Right hindlimb (tissue), 1 donor: ENCODE data around the gene MRTFA.
A peak's percentile ranks its signal among the peaks of the same experiment; 100 is the strongest.
"Not testable (repeated sequence)": the region's sequence is repeated elsewhere in the genome, so short reads cannot be mapped to it uniquely, and the experiment has no call there.

Experiments
- DNase-seq: peaks from one replicate; pipeline ENCODE4 v3.0.0-alpha.2; 2018

Gene MRTFA

GRCh38 chr22:40406063-40406890, 230.2 kb downstream of the MRTFA start:
- no peak for DNase-seq

- DNase-seq: no peak
These were observed 231.1 kb downstream of the MRTFA start for GRCh38 chr22:40405178-40406062.

- DNase-seq: no peak
These were observed 232.0 kb downstream of the MRTFA start for GRCh38 chr22:40404251-40405177.

- no peak for DNase-seq
These were observed 232.9 kb downstream of the MRTFA start for GRCh38 chr22:40403651-40404050.

GRCh38 chr22:40403141-40403540, 233.4 kb downstream of the MRTFA start:
- no peak for DNase-seq

GRCh38 chr22:40401981-40402406, 234.5 kb downstream of the MRTFA start:
- no peak for DNase-seq

GRCh38 chr22:40401532-40401931, 235.0 kb downstream of the MRTFA start:
- no peak for DNase-seq

GRCh38 chr22:40400159-40400558, 236.4 kb downstream of the MRTFA start:
- no peak for DNase-seq

GRCh38 chr22:40399621-40400020, 236.9 kb downstream of the MRTFA start:
- DNase-seq: no peak

- DNase-seq: peak; percentile 43
These were observed 239.1 kb downstream of the MRTFA start for GRCh38 chr22:40397396-40397795.

GRCh38 chr22:40396882-40397281, 239.6 kb downstream of the MRTFA start:
- DNase-seq: peak; percentile 64

GRCh38 chr22:40395607-40396006, 240.9 kb downstream of the MRTFA start:
- no peak for DNase-seq

- no peak for DNase-seq
These were observed 241.9 kb downstream of the MRTFA start for GRCh38 chr22:40394607-40395006.

- DNase-seq: no peak
These were observed 243.9 kb downstream of the MRTFA start for GRCh38 chr22:40392618-40393017.

GRCh38 chr22:40391417-40391816, 245.1 kb downstream of the MRTFA start:
- DNase-seq: no peak

GRCh38 chr22:40388231-40388630, 248.3 kb downstream of the MRTFA start:
- no peak for DNase-seq

GRCh38 chr22:40387746-40388145, 248.8 kb downstream of the MRTFA start:
- no peak for DNase-seq

- DNase-seq: no peak
These were observed 251.3 kb downstream of the MRTFA start for GRCh38 chr22:40385036-40385782.

GRCh38 chr22:40383905-40384304, 252.6 kb downstream of the MRTFA start:
- no peak for DNase-seq

GRCh38 chr22:40381461-40381860, 255.1 kb downstream of the MRTFA start:
- DNase-seq: no peak

GRCh38 chr22:40378448-40378847, 258.1 kb downstream of the MRTFA start:
- not testable (repeated sequence) for DNase-seq

GRCh38 chr22:40377931-40378330, 258.6 kb downstream of the MRTFA start:
- DNase-seq: no peak
